Mucosa of stomach (tissue), 1 donor: Measurements from ENCODE around the gene SLC22A5.

Experiments used
- H3K27me3 ChIP-seq: one replicate; pipeline ENCODE4 v1.7.0; 2013; ENCODE audit warnings: mild to moderate bottlenecking, low read length; ENCODE audit not compliant: control insufficient read depth, insufficient read depth
- H3K36me3 ChIP-seq: one replicate; pipeline ENCODE4 v1.7.0; 2013; ENCODE audit warnings: low read length; ENCODE audit not compliant: control insufficient read depth, insufficient read depth
- H3K4me1 ChIP-seq: one replicate; pipeline ENCODE4 v1.7.0; 2013; ENCODE audit warnings: mild to moderate bottlenecking, low read length; ENCODE audit not compliant: control insufficient read depth, insufficient read depth
- H3K4me3 ChIP-seq: one replicate; pipeline ENCODE4 v1.7.0; 2013; ENCODE audit warnings: low read length
- H3K9ac ChIP-seq: one replicate; pipeline ENCODE4 v1.7.0; 2013; ENCODE audit warnings: mild to moderate bottlenecking, low read length, moderate library complexity
- H3K9me3 ChIP-seq: one replicate; pipeline ENCODE4 v1.7.0; 2013; ENCODE audit warnings: mild to moderate bottlenecking, low read length, moderate library complexity; ENCODE audit not compliant: control insufficient read depth
- donor health status: Pancreatic carcinoma.

The SLC22A5 gene

DNA sequence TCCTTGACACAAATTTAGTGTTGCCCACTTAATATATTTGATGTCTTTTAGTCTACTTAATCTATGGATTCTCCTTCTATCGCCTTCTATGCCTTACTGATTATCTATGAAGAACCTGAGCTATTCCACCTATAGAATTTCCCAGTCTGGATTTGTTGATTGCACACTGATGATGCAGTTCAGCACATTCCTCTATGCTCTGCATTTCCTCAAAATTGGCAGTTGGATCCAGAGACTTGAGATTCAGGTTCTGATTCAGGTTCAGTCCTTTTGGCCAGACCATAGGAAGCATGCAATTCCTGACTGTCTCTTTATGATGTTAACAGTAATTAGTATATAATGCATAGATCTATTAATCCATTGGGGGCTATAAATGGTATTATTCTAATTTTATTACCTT, 13.8 kb downstream of the SLC22A5 start:
- Histone ChIP-seq H3K4me3 (no peak overlapping the region), H3K9ac (no peak overlapping the region), H3K36me3 (peaks cover 5% of the 10 kb centered on the region), H3K9me3 (no peaks in the 10 kb centered on the region), H3K4me1 (peaks cover 39% of the 10 kb centered on the region), H3K27me3 (no peaks in the 10 kb centered on the region)

GRCh38 chr5:132383984-132384383, 14.5 kb downstream of the SLC22A5 start:
- Histone ChIP-seq H3K9ac (no peak overlapping the region), H3K36me3 (peaks cover 3% of the 10 kb centered on the region), H3K27me3 (no peaks in the 10 kb centered on the region), H3K4me3 (no peak overlapping the region), H3K9me3 (no peaks in the 10 kb centered on the region), H3K4me1 (peaks cover 46% of the 10 kb centered on the region)

DNA sequence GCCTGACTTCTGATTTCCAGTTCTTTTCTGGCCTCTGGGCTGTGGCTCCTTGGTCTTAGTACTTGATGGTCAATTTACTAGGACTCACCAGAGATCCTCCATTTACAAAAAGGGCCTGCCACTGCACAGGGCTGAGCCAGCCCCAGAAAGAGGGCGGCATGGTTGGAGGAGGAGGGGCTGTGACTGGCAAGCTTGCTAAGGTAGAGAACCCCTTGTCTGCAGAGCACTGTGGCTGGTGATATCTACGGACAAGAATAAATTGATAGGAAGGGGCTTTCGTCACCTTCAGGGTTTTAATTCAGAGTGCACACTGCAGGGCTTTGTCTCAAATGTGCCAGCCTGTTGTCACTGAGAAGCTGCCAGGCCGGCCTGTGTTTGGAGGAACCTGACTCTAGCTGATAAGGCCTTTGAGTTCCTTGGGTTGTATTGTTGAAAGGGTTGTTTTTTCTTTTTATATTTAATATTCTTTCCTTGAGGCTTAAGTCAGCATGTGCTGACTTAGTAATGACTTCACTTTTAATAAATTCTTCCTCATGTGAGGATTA, 15.1 kb downstream of the SLC22A5 start:
- no peaks in the 10 kb centered on the region for H3K9me3 ChIP-seq

GRCh38 chr5:132385326-132386105, 16.0 kb downstream of the SLC22A5 start:
- H3K4me3 ChIP-seq: no peak overlapping the region
- peaks cover 7% of the 10 kb centered on the region for H3K36me3 ChIP-seq
- H3K27me3 ChIP-seq: no peaks in the 10 kb centered on the region
- H3K9me3 ChIP-seq: no peaks in the 10 kb centered on the region
- peaks cover 60% of the 10 kb centered on the region for H3K4me1 ChIP-seq
- H3K9ac ChIP-seq: peak overlapping the region; percentile 27

More for the DNA sequence above, 15.1 kb downstream of the SLC22A5 start:
- Histone ChIP-seq H3K27me3 (no peaks in the 10 kb centered on the region), H3K9ac (no peak overlapping the region), H3K36me3 (peaks cover 7% of the 10 kb centered on the region), H3K4me1 (peaks cover 52% of the 10 kb centered on the region), H3K4me3 (no peak overlapping the region)

DNA sequence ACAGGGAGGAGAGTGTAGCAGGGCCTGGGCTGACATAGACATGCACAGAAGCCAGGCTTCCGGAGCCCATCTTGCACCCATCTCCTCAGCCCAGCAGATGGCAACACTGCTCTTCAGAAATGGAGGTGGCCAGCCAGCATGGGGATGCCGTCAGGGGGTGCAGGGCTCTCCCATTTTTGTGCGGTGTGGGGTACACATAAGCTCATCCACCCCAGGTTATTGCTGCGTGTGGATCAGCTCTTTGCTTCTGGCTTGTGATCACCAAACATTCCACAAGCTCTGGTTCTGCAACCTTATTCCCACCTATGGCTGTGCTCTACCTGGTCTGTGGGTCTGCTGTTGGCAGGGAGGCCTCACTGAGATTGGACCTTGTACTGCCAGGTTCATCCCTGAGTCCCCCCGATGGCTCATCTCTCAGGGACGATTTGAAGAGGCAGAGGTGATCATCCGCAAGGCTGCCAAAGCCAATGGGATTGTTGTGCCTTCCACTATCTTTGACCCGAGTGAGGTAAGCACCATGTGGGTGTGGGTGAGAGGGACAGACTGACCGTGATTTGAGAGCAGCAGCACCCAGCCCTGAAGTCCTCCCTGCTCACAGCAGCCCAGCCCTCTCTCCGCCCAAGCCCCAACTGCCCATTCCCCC, 17.3 kb downstream of the SLC22A5 start:
- peaks cover 71% of the 10 kb centered on the region for H3K4me1 ChIP-seq

DNA sequence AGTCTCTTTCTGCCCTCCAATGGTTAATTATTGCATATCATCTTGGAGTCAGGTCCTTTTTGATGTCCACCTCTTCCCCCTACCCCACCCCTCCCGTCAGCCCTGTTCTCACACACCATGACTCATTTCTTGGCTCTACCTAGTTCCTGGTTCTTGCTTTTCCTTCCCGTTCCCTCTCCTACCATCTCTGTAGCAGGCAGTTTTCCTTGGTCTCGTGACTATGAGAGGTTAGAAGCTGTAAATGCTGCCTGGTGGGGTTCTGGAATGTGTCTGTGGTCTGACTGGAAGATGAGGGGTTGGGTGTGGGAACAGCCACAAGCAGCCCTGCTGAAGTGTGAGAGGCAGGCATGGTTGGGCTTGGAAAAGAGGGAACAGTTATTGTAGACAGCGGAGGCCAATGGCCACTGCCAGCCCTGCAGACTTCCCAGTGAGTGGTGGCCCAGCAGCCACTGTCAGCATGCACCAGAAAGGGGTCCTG, 18.2 kb downstream of the SLC22A5 start:
- Histone ChIP-seq H3K4me1 (peaks cover 71% of the 10 kb centered on the region), H3K9ac (peak overlapping the region; percentile 61), H3K9me3 (no peaks in the 10 kb centered on the region), H3K27me3 (no peaks in the 10 kb centered on the region), H3K36me3 (peaks cover 7% of the 10 kb centered on the region), H3K4me3 (peak overlapping the region; percentile 50)

More for the DNA sequence above, 17.3 kb downstream of the SLC22A5 start:
- Histone ChIP-seq H3K4me3 (no peak overlapping the region), H3K36me3 (peaks cover 7% of the 10 kb centered on the region), H3K9me3 (no peaks in the 10 kb centered on the region), H3K27me3 (no peaks in the 10 kb centered on the region), H3K9ac (peak overlapping the region; percentile 22)

DNA sequence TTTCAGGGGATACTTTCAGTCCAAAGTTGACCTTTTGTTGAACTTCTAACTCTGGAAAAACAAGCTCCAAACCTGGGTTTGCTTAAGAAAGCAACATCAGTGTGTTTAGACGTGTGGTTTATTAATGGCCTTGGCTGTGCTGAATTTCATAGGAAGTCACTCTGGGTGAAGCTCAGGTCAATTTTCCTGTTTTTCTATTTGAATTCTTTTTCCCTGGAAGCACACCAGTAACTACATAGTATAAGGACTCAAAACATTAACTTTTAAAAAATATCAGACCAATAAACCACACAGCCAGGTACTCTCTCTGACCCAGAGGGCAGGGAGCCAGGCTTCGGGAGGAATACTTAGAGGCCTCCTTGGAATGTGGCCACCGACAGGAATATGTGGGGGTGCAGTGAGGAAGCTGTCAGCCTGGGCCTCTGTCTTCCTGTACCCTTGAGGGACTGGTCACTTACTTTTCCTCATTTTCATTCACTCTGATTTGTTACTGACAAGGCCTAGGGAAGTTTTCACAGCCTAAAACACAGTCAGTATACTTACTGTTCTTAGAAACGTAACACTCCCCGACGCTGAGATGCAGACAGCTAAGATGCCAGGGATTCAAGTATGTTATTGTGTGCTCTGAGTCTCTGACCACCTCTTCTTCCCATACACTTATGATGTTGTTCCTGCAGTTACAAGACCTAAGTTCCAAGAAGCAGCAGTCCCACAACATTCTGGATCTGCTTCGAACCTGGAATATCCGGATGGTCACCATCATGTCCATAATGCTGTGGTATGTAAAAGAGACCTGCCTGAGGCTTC, 18.9 kb downstream of the SLC22A5 start:
- Histone ChIP-seq H3K27me3 (no peaks in the 10 kb centered on the region), H3K9ac (peak overlapping the region; percentile 61), H3K36me3 (peaks cover 10% of the 10 kb centered on the region), H3K9me3 (no peaks in the 10 kb centered on the region), H3K4me1 (peaks cover 71% of the 10 kb centered on the region), H3K4me3 (no peak overlapping the region)

- Histone ChIP-seq H3K27me3 (no peaks in the 10 kb centered on the region), H3K36me3 (peaks cover 14% of the 10 kb centered on the region), H3K9me3 (no peaks in the 10 kb centered on the region), H3K4me3 (no peak overlapping the region), H3K4me1 (peaks cover 70% of the 10 kb centered on the region), H3K9ac (peak overlapping the region; percentile 61)
Observed at GRCh38 chr5:132389051-132389331, 19.5 kb downstream of the SLC22A5 start.

DNA sequence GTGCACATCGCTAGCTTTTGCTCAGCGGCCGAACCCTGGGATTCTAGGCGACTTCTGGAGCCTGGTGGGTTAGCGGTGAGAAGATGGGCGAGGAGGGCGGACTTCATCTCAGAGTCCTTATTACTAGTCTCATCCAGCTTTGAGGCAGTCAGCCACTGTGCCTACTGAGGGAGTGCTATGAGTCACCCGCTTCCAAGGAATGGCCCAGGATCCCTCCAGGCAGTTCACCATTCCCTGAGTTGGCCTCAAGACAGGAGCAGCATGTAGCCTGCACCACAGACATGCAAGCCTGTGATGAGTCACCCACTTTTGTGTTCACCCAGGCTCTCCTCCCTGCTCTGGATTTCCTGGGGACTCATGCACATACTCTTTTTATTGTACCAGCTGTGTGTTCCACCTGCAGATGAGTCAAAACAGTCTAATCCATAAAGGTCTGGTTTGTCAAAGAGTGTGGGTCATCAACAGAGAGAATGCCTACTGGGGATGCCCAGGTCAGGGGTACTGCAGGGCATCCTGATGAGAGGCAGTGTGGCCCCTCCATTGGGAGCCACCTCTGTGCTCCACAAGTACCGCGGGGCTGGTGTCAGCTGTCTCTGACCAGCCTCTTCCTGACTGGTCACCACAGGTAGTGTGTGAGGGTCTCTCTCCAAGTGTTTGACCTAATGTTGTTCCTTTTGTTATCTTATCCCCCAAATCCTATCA, 20.2 kb downstream of the SLC22A5 start:
- Histone ChIP-seq H3K9ac (no peak overlapping the region), H3K36me3 (peaks cover 20% of the 10 kb centered on the region), H3K4me1 (peaks cover 64% of the 10 kb centered on the region), H3K27me3 (no peaks in the 10 kb centered on the region), H3K9me3 (no peaks in the 10 kb centered on the region), H3K4me3 (no peak overlapping the region)

DNA sequence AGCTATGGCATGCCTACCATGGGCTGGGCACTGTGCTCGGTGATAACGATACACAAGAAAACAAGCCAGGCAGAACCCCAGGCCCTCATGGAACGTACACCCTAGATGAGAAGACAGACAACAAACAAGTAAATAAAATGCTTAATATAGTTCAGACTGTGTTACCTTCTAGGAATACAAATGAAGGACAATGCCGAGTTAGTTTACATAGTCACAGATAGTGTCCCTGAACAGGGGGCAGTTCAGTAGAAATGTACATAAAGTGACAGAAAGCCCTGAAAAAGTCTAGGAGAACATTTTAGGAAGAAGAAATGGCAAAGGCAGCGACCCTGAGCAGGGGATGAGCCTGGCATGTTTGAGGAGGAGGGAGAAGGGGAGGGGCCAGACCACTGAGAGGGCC, 21.7 kb downstream of the SLC22A5 start:
- H3K9me3 ChIP-seq: no peaks in the 10 kb centered on the region
- H3K4me1 ChIP-seq: peaks cover 50% of the 10 kb centered on the region
- no peak overlapping the region for H3K4me3 ChIP-seq
- H3K36me3 ChIP-seq: peaks cover 20% of the 10 kb centered on the region
- no peak overlapping the region for H3K9ac ChIP-seq
- H3K27me3 ChIP-seq: no peaks in the 10 kb centered on the region

GRCh38 chr5:132391870-132392269, 22.4 kb downstream of the SLC22A5 start:
- Histone ChIP-seq H3K4me3 (no peak overlapping the region), H3K9me3 (no peaks in the 10 kb centered on the region), H3K36me3 (peaks cover 20% of the 10 kb centered on the region), H3K4me1 (peaks cover 44% of the 10 kb centered on the region), H3K9ac (no peak overlapping the region), H3K27me3 (no peaks in the 10 kb centered on the region)
